D721Med (cell line): Measurements from ENCODE around the gene SMARCAL1.

Experiments
- DNase-seq: peaks from one replicate; pipeline ENCODE4 v3.0.0; 2011; ENCODE audit warnings: low spot score; ENCODE audit not compliant: insufficient read length
- FAIRE-seq: peaks from 2 replicates; lab custom pipeline; 2011; peaks lifted over from hg19 to GRCh38; lab: Jason Lieb, UNC
- TF ChIP-seq, protein P1 (sequence below): IDR thresholded peaks from 2 replicates; pipeline ENCODE4 v1.5.1; 2012; ENCODE audit warnings: mild to moderate bottlenecking, control low read depth; ENCODE audit not compliant: insufficient read depth; ENCODE audit errors: missing control alignments

SMARCAL1 gene

DNA sequence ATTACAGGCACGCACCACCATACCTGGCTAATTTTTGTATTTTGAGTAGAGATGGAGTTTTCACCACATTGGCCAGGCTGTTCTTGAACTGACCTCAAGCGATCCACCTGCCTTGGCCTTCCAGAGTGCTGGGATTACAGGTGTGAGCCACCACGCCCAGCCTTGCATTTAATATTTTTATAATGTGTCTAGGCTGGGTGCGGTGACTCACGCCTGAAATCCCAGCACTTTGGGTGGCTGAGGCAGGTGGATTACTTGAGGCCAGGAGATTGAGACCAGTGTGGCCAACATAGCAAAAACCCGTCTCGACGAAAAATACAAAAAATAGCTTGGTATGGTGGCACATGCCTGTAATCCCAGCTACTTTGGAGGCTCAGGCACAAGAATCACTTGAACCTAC lies 89.6 kb downstream of the SMARCAL1 start:
- FAIRE-seq (no peak), DNase-seq (no peak)
- TF ChIP-seq, protein P1, sequence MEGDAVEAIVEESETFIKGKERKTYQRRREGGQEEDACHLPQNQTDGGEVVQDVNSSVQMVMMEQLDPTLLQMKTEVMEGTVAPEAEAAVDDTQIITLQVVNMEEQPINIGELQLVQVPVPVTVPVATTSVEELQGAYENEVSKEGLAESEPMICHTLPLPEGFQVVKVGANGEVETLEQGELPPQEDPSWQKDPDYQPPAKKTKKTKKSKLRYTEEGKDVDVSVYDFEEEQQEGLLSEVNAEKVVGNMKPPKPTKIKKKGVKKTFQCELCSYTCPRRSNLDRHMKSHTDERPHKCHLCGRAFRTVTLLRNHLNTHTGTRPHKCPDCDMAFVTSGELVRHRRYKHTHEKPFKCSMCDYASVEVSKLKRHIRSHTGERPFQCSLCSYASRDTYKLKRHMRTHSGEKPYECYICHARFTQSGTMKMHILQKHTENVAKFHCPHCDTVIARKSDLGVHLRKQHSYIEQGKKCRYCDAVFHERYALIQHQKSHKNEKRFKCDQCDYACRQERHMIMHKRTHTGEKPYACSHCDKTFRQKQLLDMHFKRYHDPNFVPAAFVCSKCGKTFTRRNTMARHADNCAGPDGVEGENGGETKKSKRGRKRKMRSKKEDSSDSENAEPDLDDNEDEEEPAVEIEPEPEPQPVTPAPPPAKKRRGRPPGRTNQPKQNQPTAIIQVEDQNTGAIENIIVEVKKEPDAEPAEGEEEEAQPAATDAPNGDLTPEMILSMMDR: no peak

DNA sequence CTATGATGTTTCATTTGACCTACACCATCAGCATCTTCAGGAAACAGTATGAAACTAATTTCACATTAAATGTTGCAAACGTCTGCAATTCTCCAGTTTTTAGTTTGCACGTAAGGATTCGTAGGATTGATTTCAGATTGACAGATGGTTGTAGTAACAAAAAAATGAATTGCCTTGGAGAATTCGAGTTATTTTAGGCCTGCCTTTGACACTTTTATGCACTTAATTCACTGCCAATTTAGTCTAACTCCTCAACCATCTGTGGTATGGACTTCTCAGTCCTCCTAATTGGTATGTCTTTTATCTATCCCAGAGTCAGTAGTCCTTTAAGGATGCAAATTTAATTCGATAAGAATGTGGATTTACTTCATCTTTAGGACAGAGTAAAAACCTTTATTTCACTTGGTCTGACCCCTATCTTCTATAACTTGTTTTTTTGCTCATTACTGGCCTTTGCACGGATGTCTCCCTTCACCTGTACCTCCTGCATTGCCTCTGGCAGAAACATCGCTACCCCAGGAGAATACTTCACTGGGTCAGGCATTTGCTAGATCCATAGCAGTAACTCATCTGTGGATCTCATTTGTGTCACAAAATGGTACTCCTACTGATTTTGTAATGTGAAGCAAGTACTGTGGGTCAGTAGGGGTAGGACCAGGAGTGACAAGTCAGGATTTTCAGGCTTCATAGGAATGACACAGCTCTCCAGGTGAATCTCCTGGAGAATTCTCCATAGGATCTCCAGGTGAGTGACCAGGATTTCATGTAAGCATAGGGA lies 90.3 kb downstream of the SMARCAL1 start:
- FAIRE-seq: no peak
- DNase-seq: no peak
- TF ChIP-seq, protein P1: no peak

DNA sequence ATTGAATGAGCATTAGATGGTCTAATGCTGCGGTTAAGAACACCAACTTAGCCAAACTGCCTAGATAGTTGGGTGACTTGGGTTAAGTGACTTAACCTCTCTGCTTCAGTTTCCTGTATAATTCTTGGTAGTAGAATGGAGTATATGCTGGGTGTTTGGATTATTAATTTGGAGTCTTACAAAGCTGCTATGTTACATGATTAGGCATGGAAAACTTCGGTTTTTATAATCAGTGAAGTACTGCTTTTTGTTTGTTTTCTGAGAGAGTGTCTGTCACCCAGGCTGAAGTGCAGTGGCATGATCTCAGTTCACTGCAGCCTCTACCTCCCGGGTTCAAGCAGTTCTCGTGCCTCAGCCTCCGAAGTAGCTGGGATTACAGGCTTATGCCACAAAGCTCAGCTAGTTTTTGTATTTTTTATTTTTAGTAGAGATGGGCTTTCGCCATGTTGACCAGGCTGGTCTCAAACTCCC lies 90.9 kb downstream of the SMARCAL1 start:
- DNase-seq (no peak), FAIRE-seq (no peak)
- TF ChIP-seq, protein P1: no peak

DNA sequence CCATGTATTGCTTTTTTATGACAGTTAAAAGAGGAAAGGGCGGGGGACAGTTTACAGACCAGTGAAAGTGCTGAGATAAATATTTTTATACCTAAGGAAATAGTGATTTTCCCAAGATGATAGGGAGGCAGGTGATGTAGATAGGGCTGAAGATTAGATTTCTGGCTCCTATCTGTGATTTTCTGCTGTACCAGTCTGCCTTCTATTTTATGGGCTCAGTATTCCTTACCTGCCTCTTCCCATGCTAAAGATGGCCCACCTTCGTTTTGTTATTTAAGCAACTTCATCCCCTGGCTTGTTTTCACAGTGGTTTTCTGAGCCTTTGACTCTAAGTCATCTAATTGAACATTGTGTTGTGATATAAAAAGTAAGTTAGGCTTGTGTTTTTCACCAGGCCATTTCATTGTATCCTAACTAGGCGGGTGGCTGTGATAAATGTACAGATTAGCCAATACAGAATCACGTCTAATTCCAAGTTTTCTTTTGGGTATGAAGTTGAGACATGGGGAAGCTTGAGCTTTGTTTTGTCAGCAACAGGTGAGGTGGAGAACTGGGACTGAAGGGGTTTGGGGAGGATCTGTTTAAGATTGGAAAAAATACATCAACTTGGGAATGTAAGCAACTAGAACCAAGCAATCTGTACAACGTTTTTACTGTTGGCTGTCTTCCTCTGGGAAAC lies 91.6 kb downstream of the SMARCAL1 start:
- no peak for FAIRE-seq
- no peak for DNase-seq
- TF ChIP-seq, protein P1: no peak

DNA sequence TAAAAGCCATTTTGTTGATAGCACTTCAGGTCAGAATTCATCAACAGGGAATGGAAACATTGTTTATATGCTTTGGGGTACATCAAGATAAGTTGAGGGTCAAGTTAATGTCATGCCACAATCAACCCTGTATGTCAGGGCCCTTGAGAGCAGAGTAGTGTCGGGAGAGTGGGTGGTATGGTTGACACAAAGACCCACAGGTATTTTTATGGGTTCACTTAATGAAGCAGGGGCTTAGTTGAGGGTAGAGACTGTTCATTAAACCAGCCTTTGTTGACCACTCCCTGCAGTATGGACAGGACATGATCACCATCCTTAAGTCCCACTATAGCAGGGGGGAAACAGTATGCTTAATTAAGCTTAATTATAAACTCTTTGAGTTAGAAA lies 92.1 kb downstream of the SMARCAL1 start:
- TF ChIP-seq, protein P1: no peak
- DNase-seq: no peak
- no peak for FAIRE-seq

DNA sequence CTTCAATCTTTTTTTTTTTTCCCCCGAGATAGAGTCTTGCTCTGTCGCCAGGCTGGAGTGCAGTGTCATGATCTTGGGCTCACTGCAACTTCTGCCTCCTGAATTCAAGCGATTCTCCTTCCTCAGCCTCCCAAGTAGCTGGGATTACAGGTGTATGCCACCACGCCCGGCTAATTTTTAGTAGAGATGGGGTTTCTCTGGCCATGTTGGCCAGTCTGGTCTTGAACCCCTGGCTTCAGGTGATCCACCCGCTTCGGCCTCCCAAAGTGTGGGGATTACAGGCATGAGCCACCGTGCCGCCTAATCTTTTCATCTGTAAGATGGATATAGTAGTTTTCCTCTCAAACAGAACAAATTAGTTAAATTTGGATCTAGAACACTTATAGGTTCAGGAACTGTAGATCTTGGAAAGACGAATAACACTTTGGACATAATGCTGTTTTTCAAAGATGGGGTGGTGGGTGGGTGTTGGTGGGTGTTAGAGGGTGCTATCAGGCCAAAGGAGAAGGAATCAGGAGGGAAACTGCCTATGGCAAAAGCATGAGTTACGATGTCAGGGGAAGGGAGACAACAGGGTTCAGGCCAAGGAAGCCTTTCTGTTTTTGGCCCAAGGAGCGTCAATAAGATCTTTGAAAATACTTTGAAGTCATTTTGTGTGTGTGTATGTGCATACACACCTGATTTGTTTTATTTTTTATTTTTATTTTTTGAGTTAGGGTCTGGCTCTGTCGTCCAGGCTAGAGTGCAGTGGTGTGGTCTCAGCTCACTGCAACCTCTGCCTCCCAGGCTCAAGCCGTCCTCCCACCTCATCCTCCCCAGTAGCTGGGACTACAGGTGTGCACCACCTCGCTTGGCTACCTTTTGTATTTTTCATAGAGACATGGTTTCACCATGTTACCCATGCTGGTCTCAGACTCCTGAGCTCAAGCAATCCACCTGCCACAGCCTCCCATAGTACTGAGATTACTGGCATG lies 93.1 kb downstream of the SMARCAL1 start:
- FAIRE-seq (no peak), DNase-seq (no peak)
- TF ChIP-seq, protein P1: no peak
